NCI-H748 (cell line): ENCODE data around the gene AGO4.
A peak's percentile ranks its signal among the peaks of the same experiment; 100 is the strongest.
"Not testable (repeated sequence)": the region's sequence is repeated elsewhere in the genome, so short reads cannot be mapped to it uniquely, and the experiment has no call there.

Experiments
- DNase-seq: peaks from one replicate; lab custom pipeline; 2025; ENCODE audit not compliant: unreplicated experiment; lab: John Stamatoyannopoulos, UW

Gene AGO4

GRCh38 chr1:35810096-35810881 is 2.5 kb downstream of the AGO4 start:
- no peak for DNase-seq

- DNase-seq = not testable (repeated sequence)
Measured at GRCh38 chr1:35812754-35813153, 4.9 kb downstream of the AGO4 start.

DNA sequence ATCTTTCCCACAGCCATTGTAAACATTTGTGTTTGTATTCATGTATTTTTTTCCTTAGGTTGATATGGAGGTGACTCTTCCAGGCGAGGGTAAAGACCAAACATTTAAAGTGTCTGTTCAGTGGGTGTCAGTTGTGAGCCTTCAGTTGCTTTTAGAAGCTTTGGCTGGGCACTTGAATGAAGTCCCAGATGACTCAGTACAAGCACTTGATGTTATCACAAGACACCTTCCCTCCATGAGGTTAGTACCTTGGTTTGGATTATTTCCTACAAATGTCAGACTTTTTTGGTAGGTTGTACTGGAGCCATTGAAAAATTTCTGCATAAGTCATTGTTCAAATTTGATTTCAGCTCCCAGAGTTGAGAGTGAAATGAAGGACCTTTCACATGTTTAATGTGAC is 17.4 kb downstream of the AGO4 start:
- no peak for DNase-seq

DNA sequence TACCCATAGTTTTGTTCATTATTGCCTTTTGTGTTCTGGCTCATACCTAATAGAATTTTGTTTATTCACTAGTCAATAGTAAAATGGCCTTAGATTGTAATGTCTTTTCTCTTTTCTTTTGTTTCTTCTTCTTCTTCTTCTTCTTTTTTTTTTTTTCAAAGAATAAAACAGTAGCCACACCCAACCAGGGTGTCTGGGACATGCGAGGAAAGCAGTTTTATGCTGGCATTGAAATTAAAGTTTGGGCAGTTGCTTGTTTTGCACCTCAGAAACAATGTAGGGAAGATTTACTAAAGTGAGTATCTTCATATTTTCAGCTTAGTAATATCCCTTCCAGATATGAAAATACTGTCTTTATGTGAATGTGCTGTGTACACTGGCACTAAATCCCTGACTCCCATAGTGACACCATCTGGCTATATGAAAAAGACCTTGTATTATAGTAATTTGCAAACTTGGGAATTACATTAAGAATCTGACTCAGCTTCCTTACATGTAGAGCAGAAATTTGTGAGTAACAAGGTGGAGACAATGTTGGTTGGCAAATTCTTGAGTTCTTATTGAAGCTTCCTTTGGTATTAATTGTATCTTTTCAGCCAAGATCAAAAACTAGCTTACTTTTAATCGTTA is 24.6 kb downstream of the AGO4 start:
- DNase-seq = no peak

- no peak for DNase-seq
Measured at GRCh38 chr1:35833395-35833794, 25.6 kb downstream of the AGO4 start.

DNA sequence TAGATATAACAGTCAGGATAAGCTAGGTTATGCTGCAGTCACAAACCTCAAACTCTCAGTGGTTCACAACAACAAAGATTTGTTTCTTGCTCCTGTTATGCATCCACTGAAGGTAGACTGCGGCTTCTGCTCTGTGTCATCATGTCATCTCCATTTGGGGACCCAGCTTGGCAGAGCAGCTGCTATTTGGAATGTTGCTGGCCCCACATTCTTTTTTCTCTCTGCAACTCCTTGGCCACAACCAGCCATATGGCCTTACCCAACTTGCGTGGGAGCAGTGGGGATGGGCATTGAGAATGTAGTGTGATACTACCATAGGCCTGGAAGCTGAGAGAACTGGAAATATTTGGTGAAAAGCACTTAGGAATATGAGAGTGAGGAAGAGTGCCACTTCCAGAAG is 26.4 kb downstream of the AGO4 start:
- no peak for DNase-seq

DNA sequence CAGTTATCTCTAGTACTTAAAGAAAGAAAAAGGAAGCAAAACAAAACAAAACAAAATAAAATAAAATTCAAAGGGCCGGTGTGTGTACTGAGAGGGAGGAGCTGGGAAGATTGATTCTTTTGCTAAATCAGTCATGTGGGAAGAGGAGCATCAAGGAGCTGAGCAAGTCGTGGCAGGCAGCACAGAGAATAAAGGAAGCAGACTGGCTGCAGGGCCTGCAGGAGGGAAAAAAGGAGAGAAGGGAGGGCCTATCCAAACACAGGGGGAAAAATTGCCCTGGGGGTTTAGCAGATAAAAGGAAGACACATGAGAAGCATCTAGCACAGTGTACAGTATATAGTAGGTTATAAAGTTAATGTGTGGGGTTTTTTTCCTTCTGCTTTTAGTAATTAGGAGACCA is 27.6 kb downstream of the AGO4 start:
- DNase-seq = peak; percentile 1

GRCh38 chr1:35836734-35837133 is 28.9 kb downstream of the AGO4 start:
- DNase-seq = no peak

GRCh38 chr1:35838693-35839245 is 31.0 kb downstream of the AGO4 start:
- no peak for DNase-seq

DNA sequence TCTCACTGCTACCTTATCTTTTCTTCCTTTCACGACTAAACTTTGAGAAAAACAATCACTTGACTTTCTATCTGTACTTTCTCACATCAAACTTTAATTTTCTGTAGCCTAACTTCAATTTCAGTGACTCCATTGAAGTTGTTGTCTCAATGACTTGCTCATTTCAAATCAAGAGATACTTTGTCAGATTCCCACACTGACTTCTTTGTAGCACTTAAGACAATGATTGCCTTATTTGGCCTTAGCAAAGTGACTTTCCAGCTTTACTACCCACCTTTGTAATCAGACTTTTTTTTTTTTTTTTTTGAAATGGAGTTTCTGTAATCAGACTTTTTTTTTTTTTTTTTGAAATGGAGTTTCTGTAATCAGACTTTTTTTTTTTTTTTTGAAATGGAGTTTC is 37.0 kb downstream of the AGO4 start:
- no peak for DNase-seq

GRCh38 chr1:35845766-35846165 is 38.0 kb downstream of the AGO4 start:
- DNase-seq = no peak

GRCh38 chr1:35847935-35848565 is 40.2 kb downstream of the AGO4 start:
- no peak for DNase-seq

- DNase-seq = no peak
Measured at GRCh38 chr1:35850051-35850450, 42.2 kb downstream of the AGO4 start.

GRCh38 chr1:35850716-35851115 is 42.9 kb downstream of the AGO4 start:
- DNase-seq = no peak

DNA sequence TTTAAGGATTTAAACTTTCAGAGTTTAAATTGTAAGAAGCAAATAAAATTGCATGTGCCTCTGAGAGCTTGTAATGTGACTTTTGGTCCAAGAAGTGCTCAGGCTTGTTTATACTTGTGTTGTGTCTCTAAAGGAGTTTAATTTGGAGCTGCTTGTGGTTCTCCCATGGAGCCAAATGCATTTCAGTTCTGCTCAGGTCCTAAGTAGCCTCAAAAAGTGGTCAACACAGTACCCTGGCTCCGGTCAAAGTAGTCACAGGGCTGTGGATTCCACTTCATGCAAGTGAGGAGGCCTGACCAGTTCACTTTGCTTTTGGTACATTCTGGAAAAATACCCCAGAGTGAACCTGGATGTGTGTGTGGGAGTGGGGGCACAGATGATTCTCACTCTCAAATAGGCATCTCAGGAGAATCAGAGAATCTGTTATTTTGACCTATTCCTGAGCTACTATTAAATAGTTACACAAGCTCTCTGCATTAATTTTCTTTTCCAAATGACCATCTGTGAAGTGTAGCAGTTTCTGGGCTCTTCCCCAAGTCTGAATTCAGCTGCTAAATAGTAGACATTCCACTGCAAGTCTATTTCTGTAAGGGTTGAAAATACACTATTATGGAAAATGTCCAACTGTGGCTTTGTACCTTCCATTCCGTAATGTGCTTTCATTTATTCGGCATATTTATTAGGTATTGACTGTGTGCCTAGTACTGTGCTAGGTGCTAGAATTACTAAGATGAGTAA is 43.5 kb downstream of the AGO4 start:
- DNase-seq = no peak

DNA sequence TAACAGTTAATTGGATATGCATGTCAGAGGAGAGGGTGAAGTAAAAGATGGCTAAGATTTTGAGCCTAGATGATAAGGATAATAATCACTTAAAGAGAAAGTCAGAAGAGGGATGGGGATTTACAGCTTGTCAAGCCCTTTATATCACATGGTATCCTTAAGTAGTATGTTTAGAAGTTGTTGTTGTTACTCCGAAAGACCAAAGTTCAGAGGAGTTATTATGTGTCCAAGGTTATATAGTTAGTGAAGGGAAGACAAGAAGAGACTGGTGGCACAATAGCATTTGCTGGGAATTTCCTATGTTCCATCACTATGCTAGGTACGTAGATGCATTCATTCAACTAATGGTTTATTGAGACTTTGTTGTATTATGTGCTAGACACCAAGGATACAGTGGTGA is 44.4 kb downstream of the AGO4 start:
- DNase-seq = no peak

GRCh38 chr1:35854989-35855700 is 47.3 kb downstream of the AGO4 start:
- peak; percentile 25 for DNase-seq

GRCh38 chr1:35856964-35857363 is 49.1 kb downstream of the AGO4 start:
- DNase-seq = no peak

GRCh38 chr1:35857830-35858229 is 50.0 kb downstream of the AGO4 start:
- no peak for DNase-seq

- no peak for DNase-seq
Measured at GRCh38 chr1:35860696-35861095, 52.9 kb downstream of the AGO4 start.

GRCh38 chr1:35863136-35863535 is 55.3 kb downstream of the AGO4 start:
- no peak for DNase-seq
